ENCODE measurements around the gene ANKLE1. TPM values are rescaled to one million over a fixed set of nuclear protein-coding genes. Genes with fewer than 3 reads are reported as not detected.
"Not testable (repeated sequence)": the region's sequence is repeated elsewhere in the genome, so short reads cannot be mapped to it uniquely, and the experiment has no call there.

Gene ANKLE1
- total RNA-seq, 1 donor from 2014 or later = 3.0 TPM

DNA sequence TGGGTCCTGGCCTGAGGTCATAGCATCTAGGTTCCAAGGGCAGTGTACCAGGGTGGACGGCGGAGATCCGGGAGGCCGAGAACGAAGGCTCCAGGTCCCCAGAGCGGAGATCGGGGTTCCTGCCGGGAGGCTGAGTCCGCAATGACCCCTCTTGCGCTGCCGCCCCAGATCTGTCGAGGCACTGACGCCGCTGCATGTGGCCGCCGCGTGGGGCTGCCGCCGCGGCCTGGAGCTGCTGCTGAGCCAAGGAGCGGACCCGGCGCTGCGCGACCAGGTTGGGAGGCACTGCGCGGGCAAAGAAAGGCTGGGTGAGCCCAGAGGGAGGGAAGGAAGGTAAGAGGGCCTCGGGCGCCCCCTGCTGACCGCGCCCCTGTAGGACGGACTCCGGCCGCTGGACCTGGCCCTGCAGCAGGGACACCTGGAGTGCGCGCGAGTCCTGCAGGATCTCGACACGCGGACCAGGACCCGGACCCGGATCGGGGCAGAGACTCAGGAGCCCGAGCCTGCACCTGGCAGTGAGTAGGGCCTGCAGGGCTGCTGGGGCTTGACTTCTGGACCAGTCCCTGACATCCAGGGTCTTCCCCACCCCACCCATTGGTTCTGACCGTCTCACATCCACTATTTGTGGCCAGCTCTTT lies 906 bp downstream of the ANKLE1 start:
- peak; percentile 50 for DNase-seq (ENCODE audit: low read depth, low spot score)

DNA sequence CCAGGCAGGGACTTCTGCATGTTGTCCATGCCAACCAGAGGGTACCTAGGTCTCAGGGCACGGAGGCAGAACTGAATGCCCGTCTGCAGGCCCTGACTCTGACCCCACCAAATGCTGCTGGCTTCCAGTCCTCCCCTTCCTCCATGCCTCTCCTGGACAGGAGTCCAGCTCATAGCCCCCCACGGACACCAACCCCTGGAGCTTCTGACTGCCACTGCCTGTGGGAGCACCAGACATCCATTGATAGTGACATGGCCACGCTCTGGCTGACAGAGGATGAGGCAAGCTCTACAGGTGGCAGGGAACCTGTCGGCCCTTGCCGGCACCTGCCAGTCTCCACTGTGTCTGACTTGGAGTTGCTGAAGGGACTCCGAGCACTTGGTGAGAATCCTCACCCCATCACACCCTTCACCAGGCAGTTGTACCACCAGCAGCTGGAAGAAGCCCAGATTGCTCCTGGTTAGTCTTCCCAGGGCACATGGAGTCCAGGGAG lies 1.8 kb downstream of the ANKLE1 start:
- DNase-seq (ENCODE audit: low read depth, low spot score) = no peak

DNA sequence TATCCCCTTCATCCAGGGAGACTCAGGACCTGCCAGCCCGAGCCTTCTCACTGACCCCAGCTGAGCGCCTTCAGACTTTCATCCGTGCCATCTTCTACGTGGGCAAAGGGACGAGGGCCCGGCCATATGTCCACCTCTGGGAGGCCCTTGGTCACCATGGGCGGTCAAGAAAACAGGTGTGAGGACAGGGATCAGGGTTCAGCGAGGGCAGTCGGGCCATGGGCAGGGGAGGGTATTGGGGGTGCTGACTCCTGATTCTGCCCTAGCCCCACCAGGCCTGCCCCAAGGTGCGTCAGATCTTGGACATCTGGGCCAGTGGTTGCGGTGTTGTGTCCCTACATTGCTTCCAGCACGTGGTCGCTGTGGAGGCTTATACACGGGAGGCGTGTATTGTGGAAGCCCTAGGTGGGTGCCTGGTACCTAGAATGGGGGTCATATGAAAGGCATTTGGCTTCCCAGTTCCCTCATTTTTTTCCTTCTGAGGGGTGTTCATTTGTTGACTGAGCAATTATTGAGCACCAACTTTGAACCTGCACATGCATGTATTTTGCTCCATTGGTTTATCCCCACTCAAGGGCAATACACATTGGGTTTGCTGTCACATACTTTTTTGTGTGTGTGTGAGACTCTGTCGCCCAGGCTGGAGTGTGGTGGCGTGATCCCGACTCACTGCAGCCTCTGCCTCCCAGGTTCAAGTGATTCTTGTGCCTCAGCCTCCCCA lies 3.9 kb downstream of the ANKLE1 start:
- no peak for DNase-seq (ENCODE audit: low read depth, low spot score)

DNA sequence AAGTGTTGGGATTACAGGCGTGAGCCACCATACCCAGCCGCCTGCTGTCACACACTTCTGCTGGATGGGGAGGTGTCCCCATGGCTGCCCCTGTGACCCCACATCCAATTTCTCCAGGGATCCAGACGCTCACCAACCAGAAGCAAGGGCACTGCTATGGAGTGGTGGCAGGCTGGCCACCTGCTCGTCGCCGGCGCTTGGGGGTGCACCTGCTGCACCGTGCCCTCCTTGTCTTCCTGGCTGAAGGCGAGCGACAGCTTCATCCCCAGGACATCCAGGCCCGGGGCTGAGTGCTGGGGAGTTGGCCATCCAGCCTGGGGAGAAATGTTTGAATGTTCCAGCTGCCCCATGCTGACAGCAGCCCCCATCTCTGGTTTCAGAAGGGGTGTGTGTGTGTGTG lies 4.6 kb downstream of the ANKLE1 start:
- no peak for DNase-seq (ENCODE audit: low read depth, low spot score)

DNA sequence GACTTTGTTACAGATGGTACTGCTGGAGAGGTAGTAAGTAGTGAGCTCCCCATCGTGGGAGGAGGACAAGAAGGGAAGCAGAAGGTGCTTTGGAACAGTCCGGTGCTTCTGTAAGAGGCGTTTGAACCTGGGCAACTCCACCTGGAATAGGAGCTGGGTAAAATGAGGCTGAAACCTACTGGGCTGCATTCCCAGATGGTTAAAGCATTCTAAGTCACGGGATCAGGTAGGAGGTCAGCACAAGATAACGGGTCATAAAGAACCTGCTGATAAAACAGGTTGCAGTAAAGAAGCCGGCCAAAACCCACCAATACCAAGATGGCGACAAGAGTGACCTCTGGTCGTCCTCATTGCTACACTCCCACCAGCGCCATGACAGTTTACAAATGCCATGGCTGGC lies 5.1 kb downstream of the ANKLE1 start:
- DNase-seq (ENCODE audit: low read depth, low spot score) = no peak

DNA sequence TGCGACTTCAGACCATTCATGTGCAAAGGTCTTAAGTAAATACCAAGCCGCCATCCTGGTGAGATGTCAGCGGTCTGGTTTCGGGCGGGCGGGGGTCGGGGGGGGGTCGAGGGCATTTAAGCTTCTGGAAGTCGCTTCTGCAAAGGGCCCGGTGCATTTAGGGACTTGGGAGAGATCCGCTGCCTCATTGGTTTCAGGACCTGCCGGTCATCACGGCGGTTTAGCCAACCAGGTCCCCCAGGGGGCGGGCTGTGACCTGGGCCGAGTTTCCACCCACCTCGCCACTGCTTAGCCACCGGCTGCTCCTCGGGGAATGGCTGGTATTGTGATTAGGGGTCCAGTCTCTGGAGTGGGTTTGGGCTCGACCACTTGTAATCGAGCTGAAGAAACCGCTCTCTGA lies 7.8 kb downstream of the ANKLE1 start:
- peak; percentile 60 for DNase-seq (ENCODE audit: low read depth, low spot score)

DNA sequence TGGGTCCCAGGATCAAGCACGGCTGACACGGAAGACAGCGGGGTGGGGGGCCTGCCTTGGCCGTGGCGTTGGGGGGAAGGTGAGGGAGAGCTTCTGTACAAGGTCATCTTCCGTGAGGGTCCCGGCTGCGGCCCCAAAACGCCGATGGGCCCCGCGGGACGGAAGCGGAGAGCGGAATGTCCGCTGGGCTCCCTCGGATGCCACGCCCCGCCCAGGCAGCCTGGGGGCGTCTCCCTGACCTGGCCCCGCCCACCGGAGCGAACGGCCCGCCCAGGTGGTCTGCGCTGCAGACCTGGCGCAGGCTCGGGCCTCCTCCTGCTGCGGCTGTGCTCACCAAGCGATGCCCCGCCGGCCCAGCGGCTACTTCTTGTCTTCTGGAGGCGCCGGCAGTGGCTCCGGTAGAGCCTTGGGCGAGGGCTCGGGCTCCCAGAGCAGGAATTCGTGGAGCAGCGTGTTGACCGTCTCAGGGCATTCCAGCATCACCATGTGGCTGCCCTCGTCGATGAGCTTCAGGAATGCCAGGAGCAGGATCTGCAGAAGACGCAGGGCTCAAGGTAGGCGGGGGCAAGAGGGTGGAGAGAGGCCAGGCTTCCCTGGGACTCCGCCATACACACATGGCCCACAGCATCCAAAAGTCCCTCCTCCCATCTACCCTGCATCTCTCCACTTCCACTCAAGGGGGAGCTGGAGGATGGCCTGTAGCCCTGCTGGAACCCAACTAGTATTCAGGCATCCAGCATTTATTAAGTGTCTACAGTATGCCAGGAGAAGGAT lies 10.8 kb downstream of the ANKLE1 start:
- DNase-seq (ENCODE audit: low read depth, low spot score) = peak; percentile 69

DNA sequence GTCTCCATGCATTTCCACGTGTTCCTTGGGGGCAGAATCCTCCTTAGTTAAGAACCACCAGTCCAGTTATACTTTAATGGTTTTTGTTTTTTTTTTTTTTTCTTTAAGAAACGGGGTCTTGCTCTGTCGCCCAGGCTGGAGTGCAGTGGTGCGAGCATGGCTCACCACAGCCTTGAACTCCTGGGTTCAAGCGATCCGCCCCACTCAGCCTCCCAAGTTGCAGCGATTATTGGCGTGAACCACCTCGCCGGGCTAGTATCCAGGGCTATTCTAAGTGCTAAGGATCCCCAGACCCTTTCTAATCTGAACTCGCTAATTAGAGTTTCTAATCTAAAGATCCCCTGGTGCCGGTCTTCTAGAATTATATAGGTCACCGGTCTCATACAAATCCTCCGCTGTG lies 11.9 kb downstream of the ANKLE1 start:
- no peak for DNase-seq (ENCODE audit: low read depth, low spot score)

DNA sequence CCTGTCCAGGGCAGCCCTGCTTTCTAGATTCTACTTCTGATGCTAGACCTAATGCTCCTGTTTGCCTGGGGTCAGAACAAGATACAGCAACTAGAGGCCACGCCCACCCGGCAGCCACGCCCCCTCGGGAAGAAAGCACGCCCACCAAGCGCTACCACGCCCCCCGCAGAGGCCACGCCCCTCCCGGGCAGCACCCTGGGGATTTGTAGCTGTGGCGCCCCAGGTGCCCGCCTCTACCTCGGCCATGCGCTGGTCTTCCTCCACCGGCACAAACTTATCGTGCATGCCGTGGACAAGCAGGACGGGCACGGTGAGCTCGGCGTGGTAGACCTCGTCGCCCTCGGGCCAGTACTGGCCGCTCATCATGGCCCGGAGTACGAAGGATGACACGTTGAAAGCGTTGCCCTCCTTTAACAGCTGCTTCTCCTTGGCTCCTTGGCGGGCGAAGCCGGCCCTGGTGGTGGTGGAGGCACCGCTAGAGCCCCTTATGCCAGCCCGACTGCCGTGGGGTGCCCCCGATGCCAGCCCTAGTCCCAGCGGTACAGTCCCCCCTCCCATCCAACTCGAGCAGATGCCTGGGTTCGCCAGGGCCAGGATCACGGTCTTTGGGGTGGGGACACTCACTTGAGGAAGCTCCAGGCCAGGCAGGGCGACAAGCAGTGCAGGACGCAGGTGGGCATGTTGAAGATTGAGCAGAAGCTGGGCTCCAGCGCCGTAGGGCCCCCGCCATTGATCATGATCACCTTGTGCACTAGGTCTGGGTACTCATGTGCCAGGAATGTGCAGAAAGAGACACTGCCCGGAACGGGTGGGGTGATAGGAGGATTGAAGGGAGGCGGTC lies 12.6 kb downstream of the ANKLE1 start:
- DNase-seq (ENCODE audit: low read depth, low spot score) = no peak

DNA sequence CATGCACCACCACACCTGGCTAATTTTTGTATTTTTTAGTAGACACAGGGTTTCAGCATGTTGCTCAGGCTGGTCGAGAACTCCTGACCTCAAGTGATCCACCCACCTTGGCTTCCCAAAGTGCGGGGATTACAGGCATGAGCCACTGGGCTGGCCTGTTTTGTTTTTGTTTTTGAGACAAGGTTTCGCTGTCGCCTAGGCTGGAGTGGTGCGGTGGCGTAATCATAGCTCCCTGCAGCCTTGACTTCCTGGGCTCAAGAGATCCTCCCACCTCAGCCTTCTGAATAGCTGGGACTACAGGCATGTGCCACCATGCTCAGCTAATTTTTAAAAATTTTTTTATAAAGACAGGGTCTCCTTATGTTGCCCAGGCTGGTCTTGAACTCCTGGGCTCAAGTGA lies 13.8 kb downstream of the ANKLE1 start:
- not testable (repeated sequence) for DNase-seq (ENCODE audit: low read depth, low spot score)

DNA sequence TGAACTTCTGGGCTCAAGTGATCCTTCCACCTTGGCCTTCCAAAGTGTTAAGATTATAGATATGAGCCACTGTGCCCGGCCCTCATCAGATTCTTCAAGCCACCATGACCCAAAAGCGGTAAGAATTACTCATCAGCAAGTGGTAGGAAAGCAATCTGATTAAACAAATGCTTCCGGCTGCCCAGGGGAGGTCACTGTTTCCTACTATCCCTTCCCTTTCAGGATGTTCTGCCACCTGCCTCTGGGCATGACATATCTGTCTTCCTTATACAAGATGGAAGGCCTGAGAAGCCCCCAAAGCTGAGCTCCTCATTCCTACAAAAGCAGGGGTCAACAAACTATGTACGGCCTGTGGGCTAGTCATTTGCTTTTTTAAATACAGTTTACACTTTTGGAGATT lies 14.6 kb downstream of the ANKLE1 start:
- peak; percentile 45 for DNase-seq (ENCODE audit: low read depth, low spot score)

DNA sequence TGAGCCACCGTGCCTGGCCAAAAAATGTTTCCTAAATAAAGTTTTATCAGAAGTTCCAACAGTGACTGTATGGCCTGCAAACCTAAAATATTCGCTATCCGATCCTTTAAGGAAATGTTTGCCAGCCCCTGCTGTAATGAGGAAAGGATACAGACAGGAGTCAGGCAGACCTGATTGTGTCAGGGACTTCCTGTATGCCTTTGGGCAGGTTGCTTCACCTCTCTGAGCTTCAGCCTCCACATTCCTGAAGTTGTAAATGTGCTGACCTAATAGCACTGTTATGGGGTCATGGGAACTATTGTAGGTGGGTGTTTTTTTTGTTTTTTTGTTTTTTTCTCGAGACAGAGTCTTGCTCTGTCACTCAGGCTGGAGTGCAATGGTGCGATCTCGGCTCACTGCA lies 15.3 kb downstream of the ANKLE1 start:
- DNase-seq (ENCODE audit: low read depth, low spot score) = no peak

DNA sequence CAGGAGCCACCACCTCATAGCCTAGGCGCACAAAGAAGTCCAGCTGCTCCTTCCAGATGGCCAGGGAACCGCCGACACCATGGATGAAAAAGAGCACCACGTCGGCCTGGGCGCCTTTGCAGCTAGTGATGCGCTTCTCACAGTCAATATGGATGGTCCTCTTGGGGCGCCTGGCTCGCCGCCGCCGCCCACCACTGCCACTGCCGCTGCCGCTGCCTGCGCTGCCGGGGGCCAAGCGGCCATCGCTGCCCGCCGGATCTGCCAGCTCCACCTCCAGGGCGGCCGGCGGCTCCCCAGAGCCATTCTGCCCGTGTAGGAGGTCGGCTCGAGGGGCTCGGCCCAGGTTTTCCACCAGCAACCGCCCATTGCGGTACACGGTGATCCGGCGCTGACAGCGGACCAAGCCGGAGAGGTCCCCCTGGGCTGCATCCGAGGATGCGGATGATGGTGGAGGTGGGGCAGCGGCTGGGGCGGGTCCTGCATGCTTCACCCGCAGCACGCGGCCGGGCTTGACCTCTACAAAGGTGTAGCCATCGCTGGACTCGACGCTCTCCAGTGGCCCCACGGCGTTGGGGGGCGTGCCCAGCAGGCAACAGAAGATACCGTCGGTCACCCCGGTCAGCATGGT lies 19.4 kb downstream of the ANKLE1 start:
- no peak for DNase-seq (ENCODE audit: low read depth, low spot score)

DNA sequence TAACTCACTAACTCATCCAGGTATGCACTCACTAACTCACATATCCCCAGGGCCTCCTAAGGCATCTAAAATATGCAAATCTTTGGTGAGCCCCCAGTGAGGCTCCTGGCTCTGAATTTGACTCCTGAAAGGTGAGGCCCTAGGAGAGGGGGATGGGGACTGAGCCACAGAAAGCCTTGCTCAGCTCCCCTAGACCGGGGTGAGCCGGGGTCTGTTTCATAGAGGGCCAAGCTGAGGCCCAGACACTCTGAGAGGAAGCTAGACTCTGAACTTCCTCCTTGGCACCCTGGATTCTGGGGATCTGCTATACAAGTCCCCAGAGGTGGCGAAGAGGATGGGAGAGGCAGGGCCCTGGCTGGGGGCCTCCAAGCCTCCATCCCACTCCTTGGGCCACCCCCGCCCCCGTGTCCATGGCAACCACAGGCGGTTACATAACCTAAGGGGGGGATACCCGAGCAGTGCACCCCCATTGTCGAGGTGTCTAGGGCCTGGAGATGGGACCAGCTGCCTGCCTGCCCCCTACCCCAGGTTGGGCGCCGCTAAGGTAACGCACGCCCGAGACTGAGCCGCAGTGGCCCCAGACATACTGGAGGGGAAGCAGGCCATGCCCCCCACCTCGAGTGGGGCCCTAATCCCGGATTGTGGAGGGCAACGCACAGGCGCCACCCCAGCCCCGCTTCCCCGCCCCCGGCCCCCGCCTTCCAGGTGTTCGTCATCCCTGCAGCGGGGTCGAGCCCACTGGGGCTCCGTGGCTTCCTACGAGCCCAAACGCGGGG lies 20.9 kb downstream of the ANKLE1 start:
- no peak for DNase-seq (ENCODE audit: low read depth, low spot score)

DNA sequence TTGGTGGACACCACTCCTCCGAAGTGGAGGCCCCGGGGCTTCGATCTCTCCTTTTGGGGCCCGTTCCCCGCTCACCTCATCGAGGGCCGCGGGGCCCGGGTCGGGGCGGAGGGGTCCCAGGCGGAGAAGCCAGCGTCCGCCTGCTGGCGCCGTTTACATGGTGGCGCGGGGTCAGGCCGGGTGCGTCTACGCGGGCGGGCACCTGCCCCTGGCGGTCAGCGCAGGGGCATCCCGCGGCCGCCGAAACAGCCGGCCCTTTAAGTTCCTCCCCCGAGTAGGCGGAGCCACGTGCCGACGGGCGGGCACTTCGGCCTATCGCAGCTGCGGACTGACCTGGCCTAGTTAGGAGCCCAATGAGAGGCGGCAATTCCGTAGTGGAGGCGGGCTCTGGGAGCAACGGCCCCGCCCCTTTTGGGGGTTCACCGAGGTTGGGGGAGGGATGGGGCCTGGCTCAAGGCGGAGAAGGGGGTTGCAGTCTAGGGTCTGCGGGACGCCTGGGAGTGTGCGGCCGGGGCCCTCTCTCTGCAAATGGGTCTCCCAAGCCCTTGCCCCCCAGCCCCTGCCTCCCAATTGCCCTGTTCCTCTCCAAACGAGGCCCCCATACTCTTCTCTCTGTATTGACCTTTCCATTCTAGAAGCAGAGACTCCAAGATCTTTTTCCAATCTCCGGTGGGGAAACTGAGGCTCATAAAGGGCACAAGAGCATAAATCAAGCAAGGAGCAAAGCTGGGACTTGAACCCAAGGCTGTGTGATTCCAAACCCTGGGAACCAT lies 21.7 kb downstream of the ANKLE1 start, which contains the start of gene ABHD8:
ABHD8 (minus strand) TSS at position 259 of the 773 bp plus-strand sequence. CDS start 1,809 bp downstream, outside the sequence.
- peak; percentile 87 for DNase-seq (ENCODE audit: low read depth, low spot score)

DNA sequence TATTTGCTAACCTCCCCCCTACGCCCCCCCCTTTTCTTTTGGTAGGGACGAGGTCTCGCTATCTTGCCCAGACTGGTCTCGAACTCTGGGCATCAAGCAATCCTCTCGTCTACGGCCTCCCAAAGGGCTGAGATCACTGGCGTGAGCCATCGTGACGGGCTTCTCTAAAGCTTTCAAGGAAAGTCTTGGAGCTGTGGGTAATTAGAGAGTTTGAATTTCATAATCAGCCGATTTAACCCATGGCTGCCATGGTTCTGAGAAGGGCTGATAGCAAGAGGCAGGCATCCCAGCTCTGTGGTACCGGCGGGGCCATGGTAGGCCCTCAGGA lies 22.2 kb downstream of the ANKLE1 start:
- DNase-seq (ENCODE audit: low read depth, low spot score) = no peak

DNA sequence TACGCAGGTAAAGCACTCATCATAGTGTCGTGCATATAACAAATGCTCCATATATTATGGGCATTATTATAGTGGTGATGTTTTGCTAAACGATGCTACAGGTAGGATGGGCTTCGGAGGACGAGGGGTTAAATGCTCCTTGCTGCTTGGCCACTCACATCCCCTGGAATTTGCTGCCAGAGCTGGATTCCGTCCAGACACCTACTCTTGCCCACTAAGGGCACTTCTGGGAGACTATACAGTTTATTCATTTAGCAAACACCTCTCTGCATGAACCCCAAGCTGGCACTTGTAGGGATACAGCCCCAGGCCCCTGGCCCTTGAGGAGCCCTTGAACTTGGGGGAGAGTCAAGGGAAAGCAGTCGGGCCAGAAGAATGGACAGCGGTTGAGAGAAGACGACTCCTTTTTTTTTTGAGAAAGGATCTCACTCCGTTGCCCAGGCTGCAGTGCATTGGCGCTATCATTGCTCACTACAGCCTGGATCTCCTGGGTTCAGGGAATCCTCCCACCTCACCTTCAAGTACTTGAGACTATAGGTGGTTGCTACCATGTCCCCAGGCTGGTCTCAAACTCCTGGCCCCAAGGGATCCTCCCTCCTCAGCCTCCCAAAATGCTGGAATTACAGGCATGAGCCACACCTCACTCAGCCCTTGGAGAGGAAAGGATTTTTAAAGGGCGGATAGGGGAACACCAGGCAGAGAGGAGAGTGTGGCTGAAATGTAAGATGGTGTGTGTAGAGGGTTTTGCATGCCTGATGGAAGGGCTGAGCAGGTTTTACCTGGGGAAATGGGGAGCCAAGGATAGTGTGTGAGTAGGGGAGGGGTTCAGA lies 22.9 kb downstream of the ANKLE1 start:
- DNase-seq (ENCODE audit: low read depth, low spot score) = no peak

DNA sequence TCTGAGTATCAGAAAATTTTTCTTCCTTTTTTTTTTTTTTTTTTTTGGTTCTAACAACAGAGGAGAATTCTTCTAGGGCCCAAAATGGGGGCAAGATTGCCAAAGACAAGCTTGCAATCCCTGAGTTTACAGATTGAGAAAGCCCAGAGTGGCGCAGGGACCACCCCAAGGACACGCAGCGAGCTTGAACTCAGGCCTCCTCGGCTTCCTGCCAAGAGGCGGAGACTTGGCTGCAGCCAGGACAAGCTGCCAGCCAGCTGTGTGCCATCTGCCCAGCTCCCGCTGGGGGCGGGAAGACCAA lies 23.5 kb downstream of the ANKLE1 start:
- DNase-seq (ENCODE audit: low read depth, low spot score) = no peak
